Measurements from ENCODE around the gene PCSK5. TPM values are rescaled to one million over a fixed set of nuclear protein-coding genes. Genes with fewer than 3 reads are reported as not detected.

PCSK5 gene
- total and polyA plus RNA-seq, 2 experiments from 2014 or later = 59.1 to 71.7 TPM

GRCh38 chr9:75947233-75947632 lies 56.8 kb downstream of the PCSK5 start:
- WGBS (ENCODE audit: low lambda C conversion rate, missing lambda C conversion rate) = 100% methylated on average over 2 of the region's 2 CpGs
- Histone ChIP-seq H3K79me2 (peaks cover 55% of the 10 kb centered on the region), H3K4me2 (no peak overlapping the region), H3K4me3 (no peak overlapping the region), H3K9me3 (ENCODE audit: low read depth) (no peaks in the 10 kb centered on the region), H3K27ac (peak overlapping the region; percentile 29), H3K4me1 (ENCODE audit: insufficient read depth) (peaks cover 9% of the 10 kb centered on the region), H3K9me2 (replicated peaks; ENCODE audit: insufficient read depth) (no peaks in the 10 kb centered on the region), H4K20me1 (ENCODE audit: insufficient read depth, poor library complexity, severe bottlenecking) (no peaks in the 10 kb centered on the region), H2AFZ (no peak overlapping the region), H3K27me3 (no peaks in the 10 kb centered on the region), H3K36me3 (replicated peaks; ENCODE audit: insufficient read depth, low read depth) (no peaks in the 10 kb centered on the region)
- TF ChIP-seq EZH2phosphoT487 (IDR thresholded peaks at IDR 0.05; ENCODE audit: low read depth, severe bottlenecking, unreplicated experiment) (no peak), CTCF (IDR thresholded peaks at IDR 0.05; ENCODE audit: poor library complexity) (no peak), EZH2 (IDR thresholded peaks at IDR 0.05; ENCODE audit: borderline replicate concordance) (no peak)
- no peak for DNase-seq (ENCODE audit: low spot score)

- Histone ChIP-seq H2AFZ (no peak overlapping the region), H3K27ac (peak overlapping the region; percentile 83), H3K9me2 (replicated peaks; ENCODE audit: insufficient read depth) (no peaks in the 10 kb centered on the region), H3K4me3 (no peak overlapping the region), H3K27me3 (no peaks in the 10 kb centered on the region), H3K9me3 (ENCODE audit: low read depth) (no peaks in the 10 kb centered on the region), H3K79me2 (peaks cover 48% of the 10 kb centered on the region), H4K20me1 (ENCODE audit: insufficient read depth, poor library complexity, severe bottlenecking) (no peaks in the 10 kb centered on the region), H3K4me2 (peak overlapping the region; percentile 35), H3K36me3 (replicated peaks; ENCODE audit: insufficient read depth, low read depth) (no peaks in the 10 kb centered on the region), H3K4me1 (ENCODE audit: insufficient read depth) (peaks cover 23% of the 10 kb centered on the region)
- TF ChIP-seq EZH2 (IDR thresholded peaks at IDR 0.05; ENCODE audit: borderline replicate concordance) (no peak), CTCF (IDR thresholded peaks at IDR 0.05; ENCODE audit: poor library complexity) (no peak), EZH2phosphoT487 (IDR thresholded peaks at IDR 0.05; ENCODE audit: low read depth, severe bottlenecking, unreplicated experiment) (no peak)
- DNase-seq (ENCODE audit: low spot score) = peak; percentile 72
- 56% methylated on average over 3 of the region's 3 CpGs for WGBS (ENCODE audit: low lambda C conversion rate, missing lambda C conversion rate)
These were observed 60.5 kb downstream of the PCSK5 start for GRCh38 chr9:75950998-75951397.

- no peaks in the 10 kb centered on the region for H3K9me2 ChIP-seq (replicated peaks; ENCODE audit: insufficient read depth)
- peaks cover 32% of the 10 kb centered on the region for H3K4me1 ChIP-seq (ENCODE audit: insufficient read depth)
- H4K20me1 ChIP-seq (ENCODE audit: insufficient read depth, poor library complexity, severe bottlenecking) = no peaks in the 10 kb centered on the region
- H3K79me2 ChIP-seq = peaks cover 44% of the 10 kb centered on the region
- H3K27ac ChIP-seq = peak overlapping the region; percentile 83
- no peak overlapping the region for H2AFZ ChIP-seq
- no peak overlapping the region for H3K4me3 ChIP-seq
- H3K27me3 ChIP-seq = no peaks in the 10 kb centered on the region
- no peaks in the 10 kb centered on the region for H3K9me3 ChIP-seq (ENCODE audit: low read depth)
- H3K36me3 ChIP-seq (replicated peaks; ENCODE audit: insufficient read depth, low read depth) = no peaks in the 10 kb centered on the region
- peak overlapping the region; percentile 15 for H3K4me2 ChIP-seq
- peak; percentile 61 for DNase-seq (ENCODE audit: low spot score)
- TF ChIP-seq EZH2 (IDR thresholded peaks at IDR 0.05; ENCODE audit: borderline replicate concordance) (no peak), EZH2phosphoT487 (IDR thresholded peaks at IDR 0.05; ENCODE audit: low read depth, severe bottlenecking, unreplicated experiment) (no peak), CTCF (IDR thresholded peaks at IDR 0.05; ENCODE audit: poor library complexity) (no peak)
- WGBS (ENCODE audit: low lambda C conversion rate, missing lambda C conversion rate) = 26% methylated on average over 2 of the region's 2 CpGs
These were observed 62.7 kb downstream of the PCSK5 start for GRCh38 chr9:75953218-75953617.

- Histone ChIP-seq H2AFZ (no peak overlapping the region), H3K9me2 (replicated peaks; ENCODE audit: insufficient read depth) (no peaks in the 10 kb centered on the region), H3K27me3 (no peaks in the 10 kb centered on the region), H3K9me3 (ENCODE audit: low read depth) (no peaks in the 10 kb centered on the region), H4K20me1 (ENCODE audit: insufficient read depth, poor library complexity, severe bottlenecking) (no peaks in the 10 kb centered on the region), H3K27ac (peak overlapping the region; percentile 1), H3K36me3 (replicated peaks; ENCODE audit: insufficient read depth, low read depth) (no peaks in the 10 kb centered on the region), H3K4me1 (ENCODE audit: insufficient read depth) (peaks cover 35% of the 10 kb centered on the region), H3K79me2 (peaks cover 60% of the 10 kb centered on the region), H3K4me2 (no peak overlapping the region), H3K4me3 (no peak overlapping the region)
- TF ChIP-seq EZH2phosphoT487 (IDR thresholded peaks at IDR 0.05; ENCODE audit: low read depth, severe bottlenecking, unreplicated experiment) = no peak
- TF ChIP-seq EZH2 (IDR thresholded peaks at IDR 0.05; ENCODE audit: borderline replicate concordance) = no peak
- no peak for TF ChIP-seq CTCF (IDR thresholded peaks at IDR 0.05; ENCODE audit: poor library complexity)
- WGBS (ENCODE audit: low lambda C conversion rate, missing lambda C conversion rate) = 50% methylated on average over 1 of the region's 1 CpG
- no peak for DNase-seq (ENCODE audit: low spot score)
These were observed 65.7 kb downstream of the PCSK5 start for GRCh38 chr9:75956161-75956560.
